Measurements from ENCODE around the gene STMN3.
"Not testable (repeated sequence)": the region's sequence is repeated elsewhere in the genome, so short reads cannot be mapped to it uniquely, and the experiment has no call there.

STMN3 gene

GRCh38 chr20:63652192-63652980, 838 bp downstream of the STMN3 start:
- no peak for TF ChIP-seq CTCF (IDR thresholded peaks at IDR 0.05; ENCODE audit: low read depth, low read length, missing control alignments)
- H3K4me3 ChIP-seq (ENCODE audit: low read depth, low read length), result no peak overlapping the region
- DNase-seq (ENCODE audit: low read depth), result no peak

DNA sequence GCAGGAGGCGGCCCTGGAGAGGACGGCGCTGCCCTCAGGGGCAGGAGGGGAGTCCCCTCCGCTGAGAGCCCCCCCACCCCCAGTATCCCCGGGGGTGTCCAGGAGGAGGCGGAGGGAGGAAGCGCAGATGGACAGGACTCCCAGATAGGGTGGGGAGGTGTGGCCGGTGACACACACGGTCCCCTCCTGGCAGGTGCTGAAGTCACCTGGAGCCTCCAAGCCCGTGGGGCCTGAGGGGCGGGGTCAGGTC, 1.4 kb downstream of the STMN3 start:
- no peak for TF ChIP-seq CTCF (IDR thresholded peaks at IDR 0.05; ENCODE audit: low read depth, low read length, missing control alignments)
- DNase-seq (ENCODE audit: low read depth), result no peak
- H3K4me3 ChIP-seq (ENCODE audit: low read depth, low read length), result no peak overlapping the region

DNA sequence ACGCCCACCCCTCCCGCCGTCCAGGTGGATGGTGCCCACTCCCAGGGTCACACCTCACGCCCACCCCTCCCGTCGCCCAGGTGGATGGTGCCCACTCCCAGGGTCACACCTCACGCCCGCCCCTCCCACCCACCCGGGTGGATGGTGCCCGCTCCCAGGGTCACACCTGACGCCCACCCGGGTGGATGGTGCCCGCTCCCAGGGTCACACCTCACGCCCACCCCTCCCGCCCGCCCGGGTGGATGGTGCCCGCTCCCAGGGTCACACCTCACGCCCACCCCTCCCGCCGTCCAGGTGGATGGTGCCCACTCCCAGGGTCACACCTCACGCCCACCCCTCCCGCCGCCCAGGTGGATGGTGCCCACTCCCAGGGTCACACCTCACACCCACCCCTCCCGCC, 2.7 kb downstream of the STMN3 start:
- not testable (repeated sequence) for H3K4me3 ChIP-seq (ENCODE audit: low read depth, low read length)

GRCh38 chr20:63648895-63649589, 4.2 kb downstream of the STMN3 start:
- DNase-seq (ENCODE audit: low read depth), result no peak
- no peak overlapping the region for H3K4me3 ChIP-seq (ENCODE audit: low read depth, low read length)
- TF ChIP-seq CTCF (IDR thresholded peaks at IDR 0.05; ENCODE audit: low read depth, low read length, missing control alignments), result no peak

More for the DNA sequence above, 2.7 kb downstream of the STMN3 start:
- DNase-seq (ENCODE audit: low read depth), result not testable (repeated sequence)

DNA sequence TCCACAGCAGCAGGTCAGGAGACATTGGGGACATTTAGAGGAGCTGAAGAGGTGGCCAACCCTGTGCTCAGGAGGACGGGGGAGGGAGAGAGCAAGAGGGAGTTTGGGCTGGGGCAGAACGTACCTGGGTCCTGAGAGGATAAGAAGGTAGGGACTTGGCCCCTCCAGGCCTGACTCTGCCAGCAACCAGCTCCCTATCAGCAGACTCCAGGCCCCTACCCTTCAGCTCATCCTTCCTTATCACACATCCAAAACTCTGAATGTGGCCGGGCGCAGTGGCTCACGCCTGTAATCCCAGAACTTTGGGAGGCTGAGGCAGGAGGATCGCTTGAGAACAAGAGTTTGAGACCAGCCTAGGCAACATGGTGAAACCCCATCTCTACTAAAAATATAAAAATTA, 5.0 kb downstream of the STMN3 start:
- no peak for TF ChIP-seq CTCF (IDR thresholded peaks at IDR 0.05; ENCODE audit: low read depth, low read length, missing control alignments)
- H3K4me3 ChIP-seq (ENCODE audit: low read depth, low read length), result no peak overlapping the region
- DNase-seq (ENCODE audit: low read depth), result no peak

GRCh38 chr20:63645218-63645617, 8.0 kb downstream of the STMN3 start:
- DNase-seq (ENCODE audit: low read depth), result no peak
- no peak overlapping the region for H3K4me3 ChIP-seq (ENCODE audit: low read depth, low read length)
- TF ChIP-seq CTCF (IDR thresholded peaks at IDR 0.05; ENCODE audit: low read depth, low read length, missing control alignments), result no peak

- no peak overlapping the region for H3K4me3 ChIP-seq (ENCODE audit: low read depth, low read length)
- TF ChIP-seq CTCF (IDR thresholded peaks at IDR 0.05; ENCODE audit: low read depth, low read length, missing control alignments), result no peak
- DNase-seq (ENCODE audit: low read depth), result no peak
Measured at GRCh38 chr20:63643946-63644345, 9.3 kb downstream of the STMN3 start.

Measured in GM12864 (cell line).